ENCODE data around the gene COX6A1. TPM values are rescaled to one million over a fixed set of nuclear protein-coding genes. Genes with fewer than 3 reads are reported as not detected.
"Not testable (repeated sequence)": the region's sequence is repeated elsewhere in the genome, so short reads cannot be mapped to it uniquely, and the experiment has no call there.

The COX6A1 gene
- polyA plus RNA-seq, 1 donor: 94.3 TPM

DNA sequence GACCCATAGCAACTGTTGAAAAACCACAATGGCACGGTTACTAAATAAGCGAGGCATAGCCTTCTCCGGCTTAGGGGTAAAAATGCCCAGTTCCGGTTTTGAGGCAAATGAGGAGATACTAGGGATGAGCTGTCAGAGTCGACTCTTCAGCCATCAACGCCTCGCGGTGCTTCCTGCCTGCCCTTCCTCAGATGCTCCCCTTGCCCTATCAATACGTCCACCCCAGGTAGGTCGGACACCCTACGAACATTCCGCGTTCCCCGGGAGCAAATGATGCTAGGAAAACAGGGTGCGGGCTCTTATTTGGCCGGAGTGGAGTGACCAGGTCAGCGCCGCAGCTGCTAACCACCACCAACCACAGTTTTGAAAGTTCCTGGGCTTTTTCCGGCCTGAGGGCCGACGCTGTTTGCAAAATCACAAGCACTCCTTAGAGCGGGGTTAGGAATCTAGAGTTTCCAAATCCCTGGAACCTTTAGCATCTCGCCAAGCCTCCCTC lies 30.5 kb downstream of the COX6A1 start:
- DNase-seq: no peak

DNA sequence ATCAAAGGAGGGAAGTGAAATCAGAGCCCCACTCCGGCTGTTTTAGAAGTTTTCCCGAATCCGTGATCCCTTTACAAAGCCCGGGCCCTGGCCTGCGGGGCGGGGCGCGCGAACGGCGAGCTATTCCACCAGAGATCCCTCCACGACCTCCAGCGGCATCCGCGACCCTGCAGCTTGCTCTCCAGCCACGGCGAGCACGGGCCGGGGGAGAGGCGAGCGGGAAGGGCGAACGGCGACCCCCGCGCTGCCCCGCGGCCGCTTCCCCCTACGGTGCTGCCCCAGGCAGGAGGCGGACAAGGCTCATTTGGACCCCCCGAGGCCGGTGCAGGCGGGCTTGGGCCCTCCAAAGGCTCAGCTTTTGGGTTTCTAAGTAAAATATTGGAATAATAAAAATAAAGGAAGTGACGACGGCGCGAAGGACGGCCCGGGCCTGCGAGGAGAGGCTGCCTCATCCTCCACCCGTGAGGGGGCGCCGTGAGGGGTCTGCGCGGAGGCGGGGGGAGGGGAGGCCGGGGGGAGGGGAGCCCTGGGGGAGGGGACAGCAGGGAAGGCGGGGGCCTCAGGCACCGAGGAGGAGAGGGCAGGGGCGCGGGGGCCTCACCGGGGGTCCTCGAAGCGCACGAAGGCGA lies 31.0 kb downstream of the COX6A1 start:
- DNase-seq: peak; percentile 63

DNA sequence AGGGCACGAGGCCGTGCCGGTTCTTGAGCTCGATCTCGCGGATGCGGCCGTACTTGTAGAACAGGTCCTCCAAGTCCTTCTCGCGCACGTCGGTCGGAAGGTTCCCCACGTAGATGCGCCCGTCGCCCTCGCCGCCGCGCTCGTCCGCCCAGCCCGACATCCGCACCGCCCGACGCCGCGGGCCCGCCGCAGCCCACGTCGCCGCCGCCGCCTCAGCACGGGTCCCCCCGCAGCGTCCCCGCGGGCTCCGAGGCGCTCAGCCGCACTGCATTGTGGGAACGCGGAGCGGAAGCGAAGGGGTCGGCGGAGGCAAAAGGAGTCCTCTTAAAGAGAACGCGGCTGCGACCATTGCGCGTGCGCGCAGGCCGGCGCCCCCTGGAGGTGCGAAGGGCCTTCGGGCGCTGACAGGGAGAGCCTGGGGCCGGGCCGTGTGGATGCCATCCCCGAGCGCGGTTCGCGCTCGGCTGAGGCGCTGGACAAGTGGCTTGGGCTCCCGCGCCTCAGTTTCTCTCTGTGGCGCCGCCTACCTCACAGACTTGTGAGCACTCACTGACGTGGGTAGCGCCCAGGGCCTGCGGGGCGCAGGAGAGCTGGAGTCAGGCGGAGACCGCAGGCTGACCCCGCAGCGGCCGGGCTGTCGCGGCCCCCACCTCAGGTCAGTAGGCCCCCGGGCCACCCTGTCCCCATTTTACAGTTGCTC lies 31.7 kb downstream of the COX6A1 start, which contains the start of gene SRSF9:
TSS of gene SRSF9 (minus strand) at position 299 of the 700 bp plus-strand sequence. CDS start at position 160, 139 bp downstream.
- peak; percentile 99 for DNase-seq

DNA sequence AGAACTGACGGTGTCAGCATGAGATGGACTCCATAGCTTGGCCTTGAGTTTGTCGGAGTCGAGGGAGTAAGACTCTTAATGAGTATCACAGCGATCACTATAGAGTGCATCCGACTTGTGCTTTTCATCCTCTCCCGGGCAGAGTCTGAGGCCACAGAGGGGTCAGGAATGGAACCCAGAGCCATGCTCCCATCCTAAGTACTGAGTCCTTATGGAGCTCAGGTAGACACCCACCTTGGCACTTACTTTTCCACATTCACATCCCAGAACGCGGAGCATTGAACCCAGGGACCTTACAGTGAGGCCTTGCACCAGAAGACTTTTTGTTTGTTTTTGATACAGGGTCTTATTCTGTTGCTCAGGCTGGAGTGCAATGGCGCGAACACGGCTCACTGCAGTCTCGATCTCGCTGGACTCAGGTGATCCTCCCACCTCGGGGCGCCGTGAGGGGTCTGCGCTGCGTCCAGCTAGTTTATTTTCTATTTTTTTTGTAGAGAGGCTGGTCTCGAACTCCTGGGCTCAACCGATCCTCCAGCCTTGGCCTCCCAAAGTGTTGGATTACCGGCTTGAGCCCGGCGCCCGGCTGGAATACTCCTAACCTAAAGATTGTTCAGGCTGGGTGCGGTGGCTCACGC lies 32.4 kb downstream of the COX6A1 start:
- DNase-seq: peak; percentile 32

DNA sequence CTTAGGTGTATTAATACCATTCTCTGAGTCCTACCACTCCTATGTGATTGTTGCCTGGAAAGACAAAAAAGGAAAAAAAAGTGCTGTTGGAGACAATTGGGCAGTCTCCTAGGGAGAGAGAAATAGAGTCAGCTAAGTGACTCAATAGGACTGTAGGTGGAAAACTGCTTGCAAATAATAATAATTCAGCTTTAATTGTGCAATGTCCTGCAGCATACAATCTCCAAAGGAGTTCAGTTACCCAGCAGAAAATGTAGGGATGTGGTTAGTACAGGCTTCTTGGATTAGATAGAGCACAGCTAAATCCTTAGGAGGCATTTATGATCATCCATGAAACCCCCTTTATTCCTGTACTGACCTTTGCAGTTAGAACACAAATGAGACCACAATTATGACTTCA lies 34.6 kb downstream of the COX6A1 start:
- DNase-seq: no peak

DNA sequence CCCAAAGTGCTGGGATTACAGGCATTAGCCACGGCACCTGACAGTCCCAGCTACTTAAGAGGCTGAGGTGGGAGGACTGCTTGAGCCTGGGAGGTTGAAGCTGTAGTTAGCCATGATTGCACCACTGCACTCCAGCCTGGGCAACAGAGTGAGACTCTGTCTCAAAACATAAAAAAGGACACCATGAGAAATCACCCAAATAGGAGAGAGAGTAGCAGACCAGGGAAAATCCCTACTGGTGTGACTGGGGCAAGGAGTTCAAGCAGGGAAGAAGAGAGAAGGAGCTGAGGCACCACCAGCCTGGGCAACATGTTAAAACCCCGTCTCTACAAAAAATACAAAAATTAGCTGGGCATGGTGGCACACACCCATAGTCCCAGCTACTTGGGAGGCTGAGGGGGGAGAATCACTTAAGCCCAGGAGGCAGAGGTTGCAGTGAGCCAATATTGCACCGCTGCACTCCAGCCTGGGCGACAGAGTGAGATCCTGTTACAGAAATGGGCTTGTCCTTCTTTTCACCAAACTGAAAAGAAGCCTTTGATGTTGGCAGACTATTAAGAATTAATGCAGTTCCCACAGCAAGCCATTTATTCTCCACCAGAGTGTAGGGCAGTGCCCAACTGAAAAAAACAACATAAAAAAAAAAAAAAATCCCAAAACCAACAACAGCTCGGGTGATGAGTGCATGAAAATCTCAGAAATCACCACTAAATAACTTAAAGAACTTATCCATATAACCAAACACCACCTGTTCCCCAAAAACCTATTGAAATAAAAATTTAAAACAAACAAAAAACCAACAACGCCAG lies 36.1 kb downstream of the COX6A1 start:
- DNase-seq: no peak

DNA sequence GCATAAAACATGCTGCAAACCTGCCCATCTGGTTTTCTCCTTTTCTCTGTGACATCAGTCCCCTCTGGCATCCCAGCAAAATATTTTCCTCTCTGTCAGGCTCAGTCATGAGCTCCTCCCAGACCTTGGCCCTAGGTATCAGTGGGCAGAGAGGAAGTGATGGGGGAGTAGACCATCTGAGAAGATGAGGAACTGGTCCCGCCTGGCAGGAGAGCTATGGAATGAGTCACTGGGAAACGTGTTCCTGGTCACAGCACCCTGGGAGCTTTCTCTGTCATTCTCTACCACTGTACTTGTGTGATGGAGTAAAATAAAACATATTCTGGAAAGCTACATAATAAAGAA lies 36.7 kb downstream of the COX6A1 start:
- DNase-seq: peak; percentile 38

DNA sequence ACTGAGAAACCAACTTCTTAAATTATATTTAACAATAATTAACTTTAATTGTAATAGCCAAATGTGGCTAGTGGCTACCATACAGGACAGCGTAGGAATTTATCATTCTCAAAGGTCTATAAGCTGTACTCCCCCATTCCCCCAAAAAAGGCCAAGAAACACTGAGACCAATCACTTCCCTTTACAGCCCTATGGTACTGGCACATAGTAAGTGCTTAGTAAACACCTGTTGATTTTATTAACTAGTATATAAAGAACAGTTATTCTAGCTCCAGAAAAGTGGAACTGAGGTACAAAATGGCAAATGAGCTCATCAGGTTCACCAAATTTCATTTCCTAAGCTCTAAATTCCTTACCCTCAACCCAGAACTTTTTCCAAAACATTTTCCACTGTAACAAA lies 37.7 kb downstream of the COX6A1 start:
- DNase-seq: no peak

DNA sequence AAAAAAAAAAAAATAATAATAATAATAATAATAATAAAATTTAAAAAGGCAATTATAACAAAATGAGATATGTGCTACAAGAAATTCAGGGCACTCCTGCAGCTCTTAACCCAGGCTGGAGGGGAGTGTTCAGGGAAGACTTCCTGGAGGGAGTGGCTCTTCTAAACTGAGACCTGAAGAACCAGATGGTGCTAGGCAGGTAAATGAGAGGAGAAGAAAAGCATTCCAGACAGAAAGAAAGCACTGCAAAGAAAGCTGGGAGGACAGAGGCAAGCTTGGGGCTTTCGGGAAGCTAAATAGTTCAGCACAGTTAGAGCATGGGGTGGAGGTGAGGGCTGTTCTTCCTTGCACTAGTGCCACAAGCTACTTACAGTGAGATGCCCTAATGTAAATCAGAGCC lies 41.5 kb downstream of the COX6A1 start:
- no peak for DNase-seq

DNA sequence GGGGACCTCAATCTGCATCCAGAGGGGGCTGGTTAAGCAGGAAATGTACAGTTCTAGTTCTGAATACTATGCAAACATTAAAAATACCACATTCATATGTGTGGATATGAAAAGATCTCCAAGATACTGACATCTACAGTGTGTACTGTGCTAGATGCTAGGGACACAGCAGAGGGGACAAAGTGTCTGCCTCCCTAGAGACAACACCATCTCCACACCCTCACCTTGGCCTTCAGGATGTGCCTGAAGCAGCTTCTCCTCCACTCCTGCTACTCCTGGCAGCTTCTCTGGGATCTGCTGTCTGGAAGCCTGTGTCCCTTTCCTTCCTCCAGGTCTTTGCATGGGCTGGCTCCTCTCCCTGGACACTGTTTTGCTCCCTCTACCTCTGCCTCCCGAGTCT lies 42.3 kb downstream of the COX6A1 start:
- no peak for DNase-seq

DNA sequence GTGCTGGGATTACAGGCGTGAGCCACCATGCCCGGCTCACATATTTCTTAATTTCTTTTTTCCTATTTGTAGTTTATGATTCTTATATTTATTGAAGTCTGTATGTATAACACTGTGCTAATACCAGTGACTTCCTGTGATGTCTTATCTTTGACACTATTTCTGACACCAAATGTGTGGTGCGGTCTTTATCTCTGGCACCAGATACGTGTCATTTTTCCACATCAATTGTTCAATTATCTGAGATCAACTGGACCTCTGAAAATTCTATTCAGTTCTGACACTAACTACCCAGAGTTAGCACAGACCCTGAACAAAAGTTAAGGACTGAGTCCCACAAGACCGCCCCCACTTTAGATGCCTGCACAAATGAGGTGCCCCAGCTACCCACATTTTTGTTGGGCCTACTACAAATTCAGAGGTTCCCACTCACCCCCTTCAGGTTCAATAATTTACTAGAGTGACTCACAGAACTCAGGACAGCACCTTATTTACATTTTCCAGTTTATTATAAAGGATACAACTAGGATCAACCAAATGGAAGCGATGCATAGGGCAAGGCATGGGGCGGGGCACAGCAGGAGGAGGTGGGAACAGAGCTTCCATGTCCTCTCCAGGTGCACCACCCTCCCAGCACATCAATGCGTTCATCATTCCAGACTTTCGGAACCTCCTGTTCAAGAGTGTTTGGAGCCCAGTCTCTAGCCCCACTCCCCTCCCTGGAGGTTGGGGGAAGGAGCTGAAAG lies 43.3 kb downstream of the COX6A1 start:
- DNase-seq: no peak

DNA sequence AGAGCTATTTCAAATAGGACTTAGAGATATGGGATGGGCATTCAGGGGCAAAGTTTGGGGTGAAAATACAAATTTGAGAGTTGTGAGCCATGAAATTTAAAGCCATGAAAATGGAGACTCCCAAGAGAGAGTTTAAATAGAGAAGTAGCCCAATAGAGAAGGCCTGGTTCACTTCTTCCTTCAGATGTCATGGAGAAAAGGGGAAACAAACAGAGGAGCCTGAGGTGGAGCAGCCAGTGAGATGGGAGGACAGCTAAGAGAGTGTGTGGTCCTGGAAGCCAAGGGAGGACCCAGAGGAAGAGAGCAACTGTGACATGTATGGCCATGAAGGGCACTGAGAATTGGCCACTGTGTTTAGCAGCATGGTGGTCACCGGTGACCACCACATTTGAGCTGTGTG lies 45.7 kb downstream of the COX6A1 start:
- no peak for DNase-seq

DNA sequence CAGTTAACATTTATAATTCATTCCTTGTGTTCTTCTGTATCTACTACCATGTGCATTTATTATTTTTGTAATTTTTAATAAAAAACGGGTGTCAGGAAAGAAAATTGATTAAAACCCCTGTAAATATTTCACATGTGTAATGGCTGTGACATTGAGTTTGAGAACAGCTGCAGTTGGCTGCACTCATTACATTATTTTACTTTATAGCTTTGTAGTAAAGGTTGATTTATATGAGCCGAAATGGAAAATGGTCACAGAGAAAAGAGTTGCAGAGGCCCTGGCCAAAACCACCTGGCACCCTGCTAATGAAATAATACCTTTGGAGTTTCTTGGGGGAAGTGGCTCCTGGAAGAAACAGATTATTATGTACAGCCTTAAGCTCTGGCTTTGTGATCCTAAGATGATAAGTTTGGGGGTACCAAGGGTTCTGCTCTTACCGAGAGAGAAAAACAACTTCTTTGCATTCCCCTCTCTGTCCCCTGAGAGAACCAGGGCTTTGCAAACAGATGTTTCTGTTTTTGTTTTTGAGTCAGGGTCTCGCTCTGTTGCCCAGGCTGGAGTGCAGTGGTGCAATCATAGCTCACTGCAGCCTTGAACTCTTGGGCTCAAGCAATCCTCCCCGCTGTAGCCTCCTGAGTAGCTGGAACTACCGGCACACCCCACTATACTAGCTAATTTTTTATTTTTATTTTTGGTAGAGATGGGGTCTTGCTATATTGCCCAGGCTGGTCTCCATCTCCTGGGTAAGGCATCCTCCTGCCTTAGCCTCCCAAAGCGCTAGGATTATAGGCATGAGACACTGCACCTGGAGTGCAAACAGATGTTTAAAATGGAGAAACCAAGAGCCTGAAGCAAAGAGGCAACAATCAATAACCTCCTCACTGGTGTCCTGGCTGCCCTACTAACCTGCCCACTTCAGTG lies 48.3 kb downstream of the COX6A1 start:
- no peak for DNase-seq

DNA sequence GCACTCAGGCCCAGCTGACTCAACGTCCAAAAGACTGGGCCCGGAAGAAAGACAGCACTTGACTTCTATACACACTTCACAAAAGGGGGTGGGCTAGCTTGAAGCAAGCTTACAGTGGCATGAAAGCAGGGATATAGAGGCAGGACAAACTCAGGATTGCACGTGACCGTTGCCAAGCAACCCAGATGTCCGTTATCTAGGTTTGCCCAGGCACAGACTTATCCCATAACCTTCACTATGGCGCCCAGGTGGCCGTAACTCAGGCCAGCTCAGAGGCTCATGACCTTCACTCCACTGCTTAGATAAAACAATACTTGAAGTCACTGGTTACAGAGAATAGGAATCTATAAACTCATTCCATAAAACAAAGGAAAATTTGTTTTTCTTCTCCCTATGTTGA lies 49.6 kb downstream of the COX6A1 start:
- DNase-seq: not testable (repeated sequence)

DNA sequence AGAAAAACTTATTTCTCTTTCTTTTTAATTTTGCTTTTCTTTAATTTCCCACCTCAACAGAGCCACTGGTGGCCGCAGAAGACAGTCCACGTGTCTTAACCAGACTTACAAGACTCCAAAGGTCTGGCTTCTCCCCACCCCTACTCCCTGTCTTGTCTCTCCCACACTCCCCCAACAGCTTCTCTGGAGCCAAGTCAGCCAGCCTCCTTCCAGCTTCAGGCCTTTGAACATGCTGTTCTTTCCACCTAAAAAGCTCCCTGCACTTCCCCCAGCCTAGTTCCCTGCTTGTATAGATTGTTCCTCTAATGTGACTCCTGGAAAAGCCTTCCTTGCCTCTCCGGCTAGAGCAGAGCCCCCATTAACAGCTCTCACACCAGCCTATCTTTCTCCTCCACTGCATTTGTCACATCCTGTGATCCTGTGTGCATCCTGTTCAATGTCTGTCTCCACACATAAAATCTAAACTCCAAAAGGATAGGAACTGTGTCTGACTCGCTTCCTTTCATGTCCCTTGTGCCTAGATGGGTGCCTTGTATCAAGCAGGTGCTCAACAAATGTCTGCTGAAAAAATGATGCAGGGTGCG lies 50.2 kb downstream of the COX6A1 start:
- DNase-seq: no peak

DNA sequence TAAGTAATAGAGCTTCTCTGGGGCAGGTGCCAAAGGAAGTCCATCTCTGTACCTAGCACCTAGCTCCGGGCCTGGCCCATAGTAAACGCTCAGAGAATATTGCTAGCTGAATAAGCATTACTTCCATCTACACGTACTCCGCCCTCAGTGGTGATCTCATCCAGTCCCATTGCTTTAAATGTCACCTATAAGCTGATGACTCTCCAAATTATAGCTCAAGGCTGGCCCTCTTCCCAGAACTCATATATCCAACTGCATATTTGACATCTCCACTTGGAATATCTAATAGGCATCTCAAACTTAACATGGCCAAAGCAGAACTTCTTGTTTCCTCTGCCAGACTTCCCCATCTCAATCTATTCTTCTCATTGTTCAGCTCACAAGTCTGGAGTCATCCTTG lies 51.1 kb downstream of the COX6A1 start:
- no peak for DNase-seq

DNA sequence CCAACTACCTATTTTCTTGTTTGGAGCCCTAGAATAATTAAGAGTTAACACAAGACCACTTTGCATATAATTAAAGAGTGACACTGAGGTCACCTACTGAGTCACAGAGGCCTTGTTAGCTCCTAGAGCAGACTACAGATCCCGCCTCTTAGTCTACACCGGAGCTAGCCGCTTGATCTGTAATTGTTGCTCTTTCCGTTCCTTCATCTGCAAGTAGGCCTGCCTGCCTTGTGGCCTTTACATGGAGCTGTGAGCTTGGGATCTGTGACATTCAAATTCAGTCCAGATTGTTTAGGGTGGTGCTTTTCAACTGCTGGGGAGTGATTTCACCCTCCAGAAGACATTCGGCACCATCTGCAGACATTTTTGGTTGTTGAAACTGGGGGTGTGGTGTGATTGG lies 52.4 kb downstream of the COX6A1 start:
- no peak for DNase-seq

All from hindlimb muscle (tissue), 1 donor.